NCI-H69 (cell line): ENCODE results near the gene FNIP1.
"Not testable (repeated sequence)": the region's sequence is repeated elsewhere in the genome, so short reads cannot be mapped to it uniquely, and the experiment has no call there.

Experiments
- DNase-seq: peaks from one replicate; lab custom pipeline; 2025; lab: John Stamatoyannopoulos, UW

FNIP1 gene

DNA sequence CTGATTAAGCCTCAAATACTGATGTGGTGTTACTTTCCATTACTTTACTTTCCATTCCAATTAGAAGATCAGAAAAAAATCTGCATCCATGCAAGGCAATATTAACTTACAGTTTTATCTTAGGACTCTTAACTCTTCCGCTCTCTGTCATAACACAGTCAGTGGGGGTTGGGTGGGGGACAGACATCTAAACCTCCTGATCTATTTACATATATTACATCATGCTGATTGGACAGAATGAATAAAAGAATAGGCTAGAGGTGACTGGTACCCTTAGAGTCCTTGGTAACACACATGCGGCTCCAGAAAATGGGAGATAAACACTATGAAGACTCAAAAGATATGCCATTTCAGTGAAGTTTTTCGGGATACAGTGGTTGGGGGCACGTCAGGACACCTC lies 189.4 kb downstream of the FNIP1 start:
- DNase-seq, result peak; percentile 42

DNA sequence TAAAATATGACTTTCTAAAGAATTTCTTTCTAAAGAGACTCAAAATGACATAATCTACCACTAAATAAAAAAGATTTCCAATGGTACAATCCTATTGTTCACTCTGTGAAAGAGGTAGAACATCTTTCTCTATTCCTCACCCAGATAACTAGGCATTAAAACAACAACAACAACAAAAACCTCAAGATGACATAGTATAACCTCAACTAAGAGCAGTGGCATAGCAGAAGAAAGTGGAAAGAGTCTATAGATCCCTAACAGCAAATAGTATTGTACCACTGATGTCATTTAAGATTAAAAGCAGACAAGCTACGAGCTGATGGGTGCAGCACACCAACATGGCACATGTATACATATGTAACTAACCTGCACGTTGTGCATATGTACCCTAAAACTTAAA lies 191.7 kb downstream of the FNIP1 start:
- no peak for DNase-seq

DNA sequence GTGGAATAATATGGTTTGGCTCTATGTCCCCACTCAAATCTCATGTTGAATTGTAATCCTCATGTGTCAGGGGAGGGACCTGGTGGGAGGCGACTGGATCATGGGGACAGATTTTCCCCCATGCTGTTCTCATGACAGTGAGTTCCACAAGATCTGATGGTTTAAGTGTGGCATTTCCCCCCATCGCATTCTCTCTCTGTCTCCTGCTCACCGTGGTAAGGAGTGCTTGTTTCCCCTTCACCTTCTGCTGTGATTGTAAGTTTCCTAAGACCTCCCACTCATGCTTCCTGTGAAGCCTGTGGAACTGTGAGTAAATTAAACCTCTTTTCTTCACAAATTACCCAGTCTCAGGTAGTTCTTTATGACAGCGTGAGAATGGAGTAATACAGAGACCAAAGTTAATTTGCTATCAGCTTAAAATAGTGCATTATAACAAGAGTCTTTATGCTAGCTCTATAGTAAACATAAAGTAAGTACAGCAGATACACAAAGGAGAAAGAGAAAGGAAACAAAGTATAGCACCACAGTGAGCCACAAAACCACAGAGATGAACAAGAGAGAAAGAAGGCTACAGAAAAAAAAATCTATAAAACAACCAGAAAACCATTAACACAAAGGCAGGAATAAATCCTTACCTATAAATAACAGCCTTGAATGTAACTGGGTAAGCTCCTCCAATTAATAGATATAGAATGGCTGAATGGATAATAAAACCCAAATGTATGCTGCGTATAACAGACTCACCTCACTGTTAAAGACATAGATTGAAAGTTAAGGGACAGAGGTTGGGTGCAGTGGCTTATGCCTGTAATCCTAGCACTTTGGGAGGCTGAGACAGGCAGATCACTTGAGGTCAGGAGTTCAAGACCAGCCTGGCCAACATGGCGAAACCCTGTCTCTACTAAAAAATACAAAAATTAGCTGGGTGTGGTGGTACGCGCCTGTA lies 201.5 kb downstream of the FNIP1 start:
- DNase-seq, result no peak

DNA sequence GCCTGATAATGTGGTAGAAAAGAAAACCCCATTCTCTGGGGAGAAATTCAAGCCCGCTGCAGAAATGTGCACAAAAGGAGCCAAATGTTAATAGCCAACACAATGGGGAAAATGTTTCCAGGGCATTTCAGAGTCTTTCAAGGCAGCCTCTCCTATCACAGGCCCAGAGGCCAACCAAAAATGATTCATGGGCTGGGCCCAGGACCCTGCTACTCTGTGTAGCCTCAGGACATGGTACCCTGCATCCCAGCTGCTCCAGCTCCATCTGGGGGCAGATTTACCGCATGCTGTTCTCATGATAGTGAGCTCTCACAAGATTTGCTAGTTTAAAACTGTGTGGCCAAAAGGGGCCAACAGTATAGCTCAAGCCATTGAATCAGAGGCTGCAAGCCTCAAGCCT lies 202.9 kb downstream of the FNIP1 start:
- DNase-seq, result no peak

DNA sequence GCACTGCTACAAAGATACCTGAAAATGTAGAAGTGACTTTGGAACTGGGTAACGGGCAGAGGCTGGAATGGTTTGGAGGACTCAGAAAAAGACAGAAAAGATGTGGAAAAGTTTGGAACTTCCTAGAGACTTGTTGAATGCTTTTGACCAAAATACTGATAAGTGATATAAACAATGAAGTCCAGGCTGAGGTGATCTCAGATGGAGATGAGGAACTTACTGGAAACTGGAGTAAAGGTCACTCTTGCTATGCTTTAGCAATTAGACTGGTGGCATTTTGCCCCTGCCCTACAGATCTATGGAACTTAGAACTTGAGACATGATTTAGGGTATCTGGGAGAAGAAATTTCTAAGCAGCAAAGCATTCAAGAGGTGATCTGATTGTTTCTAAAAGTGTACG lies 203.4 kb downstream of the FNIP1 start:
- not testable (repeated sequence) for DNase-seq
